HG03520 (cell line): ENCODE measurements around the gene MRPS5.
A peak's percentile ranks its signal among the peaks of the same experiment; 100 is the strongest.
"Not testable (repeated sequence)": the region's sequence is repeated elsewhere in the genome, so short reads cannot be mapped to it uniquely, and the experiment has no call there.

ENCODE experiments used
- ATAC-seq: cut with Tn5 transposase; IDR thresholded peaks from one replicate; pipeline ENCODE4 v1.9.1; 2021; ENCODE audit warnings: mild to moderate bottlenecking, moderate library complexity; ENCODE audit not compliant: unreplicated experiment

The MRPS5 gene

GRCh38 chr2:95121407-95122196 is at the start of gene MRPS5:
MRPS5 (minus strand) TSS chr2:95121808; CDS start chr2:95121791, 17 bp downstream.
- peak; percentile 82 for ATAC-seq

GRCh38 chr2:95166065-95166763 is 44.6 kb upstream of the MRPS5 start:
- ATAC-seq = peak; percentile 1

- ATAC-seq = peak; percentile 85
Measured at GRCh38 chr2:95165371-95166064, 43.9 kb upstream of the MRPS5 start, which contains the start of gene ZNF2. ZNF2 (plus strand) TSS chr2:95165809; CDS start chr2:95176227, 10,418 bp downstream.

GRCh38 chr2:95165030-95165370 is 43.4 kb upstream of the MRPS5 start:
- ATAC-seq = peak; percentile 9

GRCh38 chr2:95159690-95160449 is 38.3 kb upstream of the MRPS5 start, which contains the start of gene ZNF514:
ZNF514 (minus strand) TSS chr2:95159848; CDS start chr2:95153253, 6,595 bp downstream.
- ATAC-seq = peak; percentile 91

- ATAC-seq = peak; percentile 37
Measured at GRCh38 chr2:95158891-95159619, 37.4 kb upstream of the MRPS5 start.

GRCh38 chr2:95158441-95158840 is 36.8 kb upstream of the MRPS5 start:
- no peak for ATAC-seq

- ATAC-seq = no peak
Measured at GRCh38 chr2:95149397-95149984, 27.9 kb upstream of the MRPS5 start.

- no peak for ATAC-seq
Measured at GRCh38 chr2:95143838-95144237, 22.2 kb upstream of the MRPS5 start.

- no peak for ATAC-seq
Measured at GRCh38 chr2:95138702-95139101, 17.1 kb upstream of the MRPS5 start.

- peak; percentile 9 for ATAC-seq
Measured at GRCh38 chr2:95122197-95122551, 566 bp upstream of the MRPS5 start.

- peak; percentile 2 for ATAC-seq
Measured at GRCh38 chr2:95121093-95121406, 558 bp downstream of the MRPS5 start.

- peak; percentile 96 for ATAC-seq
Measured at GRCh38 chr2:95115418-95115817, 6.2 kb downstream of the MRPS5 start.

GRCh38 chr2:95113464-95113863 is 8.1 kb downstream of the MRPS5 start:
- ATAC-seq = no peak

- no peak for ATAC-seq
Measured at GRCh38 chr2:95110395-95110794, 11.2 kb downstream of the MRPS5 start.

- no peak for ATAC-seq
Measured at GRCh38 chr2:95109260-95109659, 12.3 kb downstream of the MRPS5 start.

GRCh38 chr2:95106081-95106480 is 15.5 kb downstream of the MRPS5 start:
- no peak for ATAC-seq

GRCh38 chr2:95104606-95105005 is 17.0 kb downstream of the MRPS5 start:
- no peak for ATAC-seq

GRCh38 chr2:95099910-95100309 is 21.7 kb downstream of the MRPS5 start:
- ATAC-seq = no peak

- ATAC-seq = not testable (repeated sequence)
Measured at GRCh38 chr2:95098273-95098672, 23.3 kb downstream of the MRPS5 start.
